GM18519 (cell line): ENCODE results near the gene CLRN1.

ENCODE experiments used
- ATAC-seq: cut with Tn5 transposase; IDR thresholded peaks from one replicate; pipeline ENCODE4 v1.9.1; 2021; ENCODE audit warnings: mild to moderate bottlenecking, moderate library complexity; ENCODE audit not compliant: unreplicated experiment, low FRiP score

Gene CLRN1

GRCh38 chr3:150878290-150878689, 94.2 kb downstream of the CLRN1 start:
- ATAC-seq = no peak

GRCh38 chr3:150877303-150877702, 95.2 kb downstream of the CLRN1 start:
- no peak for ATAC-seq

GRCh38 chr3:150876611-150877265, 95.8 kb downstream of the CLRN1 start:
- ATAC-seq = no peak
